ENCODE data around the gene CD83.

DNA sequence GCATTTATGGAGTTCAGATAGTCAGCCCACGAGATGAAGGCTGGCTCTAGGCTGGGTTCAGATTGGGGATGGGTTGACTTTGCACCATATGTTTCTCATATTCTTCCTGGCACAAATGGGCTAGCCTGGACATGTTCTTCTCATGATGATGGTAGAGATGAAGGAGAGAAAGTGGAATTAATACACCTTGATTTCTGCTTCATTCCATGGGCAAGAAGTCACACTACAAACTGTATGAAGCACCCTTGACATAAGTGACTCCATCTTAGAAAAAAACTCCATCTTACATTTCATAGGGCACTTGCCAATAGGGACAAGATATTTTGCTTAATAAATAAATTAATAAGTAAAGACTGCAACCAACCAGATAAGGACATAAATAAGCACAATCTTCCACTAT lies 12.0 kb upstream of the CD83 start:
- TF ChIP-seq CTCF (optimal IDR thresholded peaks at IDR 0.05 in 1 of 3, IDR thresholded peaks at IDR 0.05 in 1 of 3, conservative IDR thresholded peaks at IDR 0.05 in 1 of 3; ENCODE audit: extremely low read depth in 1 of 3, insufficient read depth in 2 of 3, low read length in 3 of 3) (no peak), EZH2 (IDR thresholded peaks at IDR 0.05; ENCODE audit: low read length) (no peak)

Measured in keratinocyte (primary cell).